GM11168 (cell line): ENCODE measurements around the gene NEUROG2.

Experiments used
- in situ Hi-C: fragments of 300-500 bp; cut with MboI; formaldehyde crosslinking; loops from one replicate; pipeline ENCODE4 v1.12.0; 2022; ENCODE audit warnings: low sequenced_read_pairs; ENCODE audit not compliant: unreplicated experiment

NEUROG2 gene

DNA sequence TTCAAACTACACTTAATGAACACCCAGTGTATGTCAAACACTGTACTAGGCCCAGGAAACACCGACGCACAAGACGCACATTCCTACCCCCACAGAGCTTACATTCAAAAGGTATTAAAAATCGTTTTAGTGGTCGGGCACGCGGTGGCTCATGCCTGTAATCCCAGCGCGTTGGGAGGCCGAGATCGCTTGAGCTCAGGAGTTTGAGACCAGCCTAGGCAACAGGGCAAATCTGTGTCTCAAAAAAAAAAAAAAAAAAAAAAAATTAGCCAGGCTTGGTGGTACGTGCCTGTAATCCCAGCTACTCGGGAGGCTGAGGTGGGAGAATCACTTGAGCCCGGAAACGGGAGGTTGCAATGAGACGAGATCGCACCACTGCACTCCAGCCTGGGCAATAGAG, 6.5 kb upstream of the NEUROG2 start:
- in situ Hi-C loops: loop anchor here (5.0 to 10.0 kb wide), 2 partner anchors 190 to 408 kb away; no protein-coding TSS in a partner anchor

DNA sequence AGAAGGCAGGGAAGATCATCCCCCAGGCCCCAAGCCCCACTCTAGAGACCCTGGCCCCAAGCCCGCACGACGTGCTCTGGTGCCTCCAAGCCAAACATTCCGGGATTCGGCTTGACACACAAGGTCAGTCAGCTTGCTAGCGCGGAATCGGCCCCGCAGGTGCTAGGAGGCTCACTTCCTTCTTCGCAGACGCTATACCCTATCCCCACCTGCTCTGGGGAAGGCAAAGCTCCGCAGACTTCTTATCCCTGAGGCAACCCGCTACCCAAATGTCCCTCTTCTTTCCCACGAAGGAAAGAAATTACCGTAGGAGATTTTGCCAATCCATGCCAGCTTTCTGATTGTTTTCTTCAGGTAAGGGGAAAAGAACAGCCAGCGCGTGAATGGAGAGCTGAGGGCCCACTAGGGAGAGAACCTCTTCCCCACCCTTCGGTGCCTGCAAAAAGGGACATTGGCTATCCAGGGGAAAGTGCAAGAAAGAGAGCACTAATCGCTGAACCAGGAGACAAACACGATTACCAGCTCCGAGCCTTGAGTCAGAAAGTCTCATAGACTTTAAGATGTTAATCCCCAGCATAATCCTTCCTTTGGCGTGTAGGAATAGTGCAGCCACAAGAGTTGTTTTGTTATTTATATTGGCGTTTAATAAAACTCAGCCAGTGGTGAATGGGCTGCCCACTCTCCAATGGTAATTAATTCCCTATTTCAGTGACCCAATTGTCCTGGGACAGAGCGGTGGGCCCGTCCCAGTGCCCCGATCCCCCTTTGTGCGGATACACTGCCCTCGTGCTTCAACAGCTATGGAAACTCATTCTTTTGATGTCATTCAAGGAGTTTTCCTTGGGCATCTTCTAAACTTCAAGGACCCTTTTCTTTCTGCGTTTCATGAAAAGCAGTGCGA, 5.4 kb upstream of the NEUROG2 start:
- in situ Hi-C loops: loop anchor here (5.0 to 10.0 kb wide), 2 partner anchors 189 to 407 kb away; no protein-coding TSS in a partner anchor

DNA sequence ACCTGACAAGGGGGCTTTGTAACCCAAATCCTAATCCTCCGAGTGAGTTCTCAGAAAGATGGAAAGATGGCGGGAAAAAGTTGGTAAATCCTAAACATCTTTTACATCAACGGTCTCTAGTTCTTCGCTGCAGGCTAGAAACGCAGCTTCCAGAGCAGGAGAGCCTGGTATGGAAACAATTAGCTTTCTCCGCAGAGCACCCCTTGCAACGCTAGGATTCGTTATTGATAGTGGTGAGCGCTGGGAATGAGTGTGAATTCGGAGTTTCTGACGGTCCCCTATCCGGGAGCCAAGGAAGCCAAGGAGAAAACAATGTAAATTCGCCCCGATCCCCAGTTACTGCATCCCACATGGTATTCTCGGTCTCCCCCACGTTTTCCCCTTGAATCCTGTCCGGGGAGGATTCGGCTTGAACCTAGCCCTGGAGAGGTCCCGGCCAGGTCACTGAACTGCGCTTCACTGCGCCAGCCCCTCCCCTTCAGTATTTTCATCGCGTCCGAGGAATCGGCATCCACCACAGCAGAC, 4.7 kb upstream of the NEUROG2 start:
- in situ Hi-C loops: loop anchor here (5.0 to 10.0 kb wide), 2 partner anchors 188 to 406 kb away; no protein-coding TSS in a partner anchor

DNA sequence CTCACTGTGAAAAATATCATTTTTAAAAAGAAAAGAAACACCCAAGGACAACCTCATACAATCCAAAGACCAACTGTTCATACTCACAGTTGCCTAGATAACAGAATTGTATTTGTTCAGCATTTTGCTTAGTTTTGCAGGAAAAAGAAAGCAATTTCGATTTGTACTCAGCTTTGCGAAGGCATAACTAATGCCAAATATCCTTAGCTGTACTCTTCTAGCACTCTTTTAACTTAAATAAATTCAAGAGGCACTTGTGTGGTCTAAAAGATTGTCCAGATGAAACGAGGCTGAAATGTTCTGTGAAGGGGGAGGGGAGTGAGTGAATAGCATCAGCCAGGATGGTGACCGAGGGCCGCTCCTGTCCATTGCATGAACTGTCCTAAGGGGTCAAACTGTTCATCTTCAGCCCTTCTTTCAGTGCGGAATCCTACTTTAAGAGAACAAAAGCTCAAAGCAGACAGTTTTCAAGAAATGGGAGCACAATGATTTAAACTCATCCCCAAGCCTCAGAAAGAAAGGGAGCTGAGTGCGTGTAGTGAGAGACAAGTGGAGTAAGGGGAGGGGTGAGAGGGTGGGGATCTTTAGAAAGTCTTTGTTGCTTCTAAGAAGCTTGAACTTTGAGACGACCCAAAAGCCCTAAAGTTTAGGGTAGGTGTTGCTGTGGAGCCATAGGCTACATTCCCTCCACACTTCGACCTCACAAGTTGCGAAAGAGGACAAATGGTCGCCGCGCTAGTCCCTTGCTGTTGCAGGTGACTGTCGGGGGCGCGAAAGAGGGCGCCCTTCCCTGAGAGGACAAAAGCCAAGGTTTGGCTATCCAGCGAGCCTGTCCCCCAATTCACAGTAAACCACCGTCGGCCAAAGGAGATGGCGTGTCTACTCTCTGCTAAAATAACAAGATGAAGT, 4.0 kb upstream of the NEUROG2 start:
- in situ Hi-C loops: loop anchor here (5.0 to 10.0 kb wide), 2 partner anchors 188 to 405 kb away; no protein-coding TSS in a partner anchor

DNA sequence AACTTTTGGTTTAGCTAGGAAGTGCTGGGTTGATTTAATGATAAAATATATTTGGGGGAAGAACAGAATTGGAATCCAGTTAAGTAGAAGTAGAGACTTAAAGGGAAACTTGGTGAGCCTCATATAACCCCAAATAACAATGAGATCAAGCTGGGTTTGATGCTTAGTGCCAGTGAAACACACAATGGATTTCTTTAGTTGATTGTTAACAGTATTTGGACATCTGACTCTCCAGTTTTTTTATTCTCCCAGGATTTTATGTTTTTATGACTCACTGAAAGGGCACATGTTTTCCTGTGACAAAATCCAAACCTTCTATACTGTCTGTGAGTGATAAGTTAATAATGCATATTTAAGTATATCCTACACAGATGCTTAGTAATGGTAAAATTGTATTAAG, 2.7 kb upstream of the NEUROG2 start:
- in situ Hi-C loops: no loop called here

DNA sequence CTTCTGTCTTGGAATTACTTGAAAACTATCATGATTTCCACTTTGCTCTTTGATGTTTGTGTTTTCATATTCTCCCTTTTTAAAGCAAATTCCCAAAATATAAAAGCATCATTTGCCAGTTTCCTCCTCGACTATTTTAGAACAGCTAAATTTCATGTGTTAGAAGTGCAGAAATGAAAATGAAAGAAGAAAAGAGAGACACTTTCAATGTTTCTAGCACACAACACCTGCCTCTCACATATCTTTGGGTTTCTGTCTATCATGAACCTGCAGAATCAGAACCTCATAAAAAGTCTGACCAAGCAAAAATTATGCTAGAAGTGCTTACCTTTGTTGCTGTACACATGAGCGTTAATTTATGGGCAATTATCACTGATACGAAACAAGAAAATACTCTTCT, 1.9 kb upstream of the NEUROG2 start:
- in situ Hi-C loops: no loop called here

DNA sequence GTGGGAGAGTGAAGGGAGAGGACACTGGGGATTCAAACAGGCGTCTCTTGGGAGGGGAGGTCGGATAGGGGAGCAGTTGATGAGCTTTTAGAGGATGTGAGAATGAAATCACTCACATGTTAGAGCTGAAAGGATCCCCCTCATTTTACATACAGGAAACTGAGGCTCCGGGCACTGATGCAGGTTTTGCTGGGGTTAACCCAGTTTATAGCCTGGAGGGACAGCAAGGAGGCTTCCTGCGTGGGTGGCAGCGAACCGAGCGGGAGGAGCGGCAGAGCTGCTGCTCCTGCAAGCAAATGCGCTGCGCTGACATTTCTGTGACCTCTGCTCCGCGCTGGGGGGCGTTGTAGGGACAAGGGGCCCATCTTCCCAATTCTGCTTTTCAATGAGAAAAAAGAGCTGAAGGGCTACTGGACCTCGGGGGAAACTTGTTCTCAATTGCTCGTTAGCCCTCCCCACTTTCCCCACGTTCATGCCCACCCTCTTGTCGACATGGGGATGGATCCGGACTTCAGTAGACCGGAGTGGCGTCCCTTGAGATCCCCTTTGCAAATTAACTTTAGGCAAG, 1.2 kb upstream of the NEUROG2 start:
- in situ Hi-C loops: no loop called here

DNA sequence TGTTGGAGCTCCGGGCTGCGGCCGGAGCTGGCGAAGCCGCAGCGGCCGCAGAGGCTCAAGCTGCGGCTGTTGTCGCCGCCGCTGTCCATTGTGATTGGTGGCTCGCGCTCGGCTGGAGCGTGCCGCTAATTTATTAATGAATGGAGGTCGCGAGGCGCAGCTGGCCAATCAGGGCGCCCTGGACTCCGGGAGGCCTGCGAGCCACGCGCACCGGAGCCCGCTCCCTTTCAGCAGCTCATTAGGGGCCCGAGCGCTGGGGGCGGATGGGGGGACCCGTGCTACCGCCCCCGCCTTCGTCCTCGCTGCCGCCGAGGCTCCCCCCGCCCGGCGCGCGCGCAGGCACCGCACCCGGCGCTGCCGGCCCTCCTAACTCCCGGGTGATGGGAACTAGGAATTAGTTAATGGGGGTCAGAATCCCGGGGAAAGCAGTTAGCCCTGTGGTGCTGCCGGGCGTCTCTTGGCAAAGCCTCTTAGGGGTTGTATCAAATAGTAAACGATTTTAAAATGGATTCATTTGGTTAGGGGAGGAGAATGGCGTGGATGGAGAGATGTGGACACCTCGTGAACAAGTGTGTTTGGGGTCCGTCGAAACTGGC, 589 bp upstream of the NEUROG2 start:
- in situ Hi-C loops: no loop called here

DNA sequence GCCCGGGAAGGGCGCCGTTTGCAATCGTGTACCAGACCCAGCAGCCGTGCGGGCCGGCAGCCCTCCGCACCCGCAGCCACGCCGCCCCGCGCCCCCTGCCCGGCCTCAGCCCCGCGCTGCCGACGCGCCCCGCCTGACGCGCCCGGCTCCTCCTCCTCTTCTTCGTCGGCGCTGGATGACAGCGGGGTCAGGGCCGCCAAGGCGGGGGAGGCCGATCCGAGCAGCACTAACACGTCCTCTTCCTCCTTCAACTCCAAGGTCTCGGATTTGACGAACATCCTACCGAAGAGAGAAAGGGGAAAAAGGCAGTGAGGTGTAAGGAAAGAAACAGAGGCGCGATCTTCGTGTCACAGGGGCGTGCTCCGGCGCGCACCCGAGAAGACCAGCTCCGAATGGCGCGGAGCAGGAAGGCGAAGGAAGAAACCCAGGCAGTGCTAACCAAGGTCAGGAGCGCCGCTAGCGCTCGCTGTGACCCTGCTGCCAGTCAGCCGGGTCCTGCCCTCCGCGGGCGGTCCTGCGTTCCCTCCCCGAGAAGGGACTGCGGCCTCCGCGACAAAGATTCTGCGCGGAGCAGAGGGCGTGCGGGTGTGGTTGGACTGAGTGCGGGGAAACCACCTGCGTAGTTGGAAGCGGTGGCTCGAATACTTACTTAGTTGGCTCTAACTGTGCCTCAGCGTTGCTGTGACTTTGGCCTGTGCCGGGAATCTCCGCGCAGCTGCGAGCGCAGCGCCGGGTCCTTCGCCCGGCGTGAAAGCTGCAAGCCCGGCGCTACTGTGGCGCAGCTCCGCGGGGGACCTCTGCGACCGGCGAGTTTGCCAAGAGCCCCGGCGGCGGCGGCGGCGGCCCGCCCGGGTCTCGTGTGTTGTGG, 548 bp downstream of the NEUROG2 start:
- in situ Hi-C loops: no loop called here

DNA sequence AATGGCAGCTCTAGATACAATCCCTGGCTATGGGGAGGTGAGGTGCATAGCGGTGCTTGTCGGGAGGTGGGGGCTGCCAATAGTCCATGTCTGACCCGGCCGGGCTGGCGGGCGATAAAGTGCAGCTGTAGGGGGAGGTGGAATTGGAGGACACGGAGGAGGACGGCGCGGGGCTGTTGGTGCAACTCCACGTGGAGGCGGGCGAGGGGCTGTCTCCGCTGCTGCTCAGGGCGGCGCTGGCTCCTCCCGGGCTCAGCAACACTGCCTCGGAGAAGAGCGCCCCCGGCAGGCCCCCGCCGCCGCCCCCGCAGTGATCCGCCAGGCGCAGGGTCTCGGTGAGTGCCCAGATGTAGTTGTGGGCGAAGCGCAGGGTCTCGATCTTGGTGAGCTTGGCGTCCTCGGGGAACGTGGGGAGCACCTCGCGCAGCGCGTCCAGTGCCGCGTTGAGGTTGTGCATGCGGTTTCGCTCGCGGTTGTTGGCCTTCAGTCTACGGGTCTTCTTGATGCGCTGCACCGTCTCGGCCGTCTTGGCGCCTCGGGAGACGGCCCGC, 1.3 kb downstream of the NEUROG2 start:
- in situ Hi-C loops: no loop called here

DNA sequence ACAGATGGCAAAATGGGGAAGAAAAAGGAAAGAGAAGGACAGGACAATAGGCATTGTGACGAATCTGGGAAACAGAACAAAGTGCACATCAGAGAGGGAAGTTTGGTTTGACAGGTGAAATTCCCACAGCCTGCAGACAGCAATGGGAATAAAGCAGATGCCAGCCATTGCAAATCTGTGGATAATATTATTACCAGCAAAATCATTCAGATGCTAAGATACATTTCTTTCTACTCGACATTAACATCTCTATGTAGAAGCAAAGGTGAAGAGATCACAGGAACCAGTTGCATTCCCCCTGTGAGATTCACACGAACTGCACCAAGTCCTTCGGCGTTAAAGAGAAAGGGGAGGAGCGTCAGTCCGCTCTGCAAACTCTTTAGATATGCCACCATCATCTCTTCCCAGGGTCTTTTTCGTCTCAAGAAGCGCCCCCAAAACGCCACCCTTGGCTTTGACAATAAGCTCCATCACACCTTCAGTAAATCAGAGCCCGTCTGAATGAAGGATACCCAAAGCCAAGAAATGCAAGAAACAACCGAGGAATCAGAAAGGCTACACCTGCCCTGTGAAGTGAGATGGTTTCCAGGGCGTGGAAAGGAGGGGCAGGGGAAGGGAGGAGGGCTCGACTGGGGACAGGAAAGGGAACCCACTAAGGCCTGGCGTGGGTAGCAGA, 1.9 kb downstream of the NEUROG2 start:
- in situ Hi-C loops: no loop called here

DNA sequence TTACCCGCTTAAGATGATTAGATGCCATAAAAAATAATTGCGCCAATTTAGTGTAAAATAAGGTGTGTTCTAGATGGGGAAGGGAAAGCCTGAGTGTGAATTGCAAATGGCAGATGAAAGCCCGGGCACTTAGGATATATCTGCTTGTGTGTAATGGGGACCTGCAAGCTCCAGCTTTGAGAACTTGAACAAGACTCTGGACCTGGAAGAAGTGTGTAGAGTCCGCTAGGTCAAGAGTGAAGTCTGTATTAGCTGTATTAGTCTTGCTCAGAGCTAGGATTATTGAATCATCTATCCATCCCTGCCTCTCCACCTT, 4.2 kb downstream of the NEUROG2 start:
- in situ Hi-C loops: no loop called here

DNA sequence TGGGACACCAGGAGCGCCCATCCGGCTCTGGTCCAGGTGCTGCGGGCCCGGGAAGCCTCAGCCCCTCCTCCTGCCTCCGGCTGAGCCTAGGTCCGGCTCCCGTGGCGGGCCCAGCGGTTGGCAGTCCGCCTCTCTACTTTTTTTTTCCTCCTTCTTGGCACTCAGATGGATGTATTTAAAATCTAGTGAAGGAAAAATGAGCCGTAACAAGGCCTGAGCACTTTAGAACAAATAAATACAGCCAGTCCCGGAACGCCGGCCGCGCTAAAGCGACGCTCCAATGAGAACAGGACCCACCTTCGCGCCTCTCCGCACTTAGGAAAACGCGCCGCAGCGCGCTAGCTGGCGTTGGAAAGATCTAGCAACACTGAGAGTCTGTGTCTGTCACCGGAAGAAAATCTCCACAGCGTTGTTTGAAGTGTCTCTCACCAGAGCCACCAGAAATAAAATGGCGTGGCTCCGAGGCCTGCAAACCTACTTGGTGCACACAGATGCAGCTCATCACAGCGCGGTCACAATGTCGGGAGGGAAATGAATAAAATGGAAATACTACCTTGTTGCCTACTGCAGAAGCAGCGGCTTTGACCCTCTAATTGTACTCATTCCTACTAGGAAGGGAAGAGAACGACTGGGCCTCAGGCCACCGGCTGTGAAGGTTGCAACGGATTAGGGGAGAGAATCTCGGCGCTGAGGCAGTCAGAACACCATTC, 4.7 kb downstream of the NEUROG2 start:
- in situ Hi-C loops: no loop called here

DNA sequence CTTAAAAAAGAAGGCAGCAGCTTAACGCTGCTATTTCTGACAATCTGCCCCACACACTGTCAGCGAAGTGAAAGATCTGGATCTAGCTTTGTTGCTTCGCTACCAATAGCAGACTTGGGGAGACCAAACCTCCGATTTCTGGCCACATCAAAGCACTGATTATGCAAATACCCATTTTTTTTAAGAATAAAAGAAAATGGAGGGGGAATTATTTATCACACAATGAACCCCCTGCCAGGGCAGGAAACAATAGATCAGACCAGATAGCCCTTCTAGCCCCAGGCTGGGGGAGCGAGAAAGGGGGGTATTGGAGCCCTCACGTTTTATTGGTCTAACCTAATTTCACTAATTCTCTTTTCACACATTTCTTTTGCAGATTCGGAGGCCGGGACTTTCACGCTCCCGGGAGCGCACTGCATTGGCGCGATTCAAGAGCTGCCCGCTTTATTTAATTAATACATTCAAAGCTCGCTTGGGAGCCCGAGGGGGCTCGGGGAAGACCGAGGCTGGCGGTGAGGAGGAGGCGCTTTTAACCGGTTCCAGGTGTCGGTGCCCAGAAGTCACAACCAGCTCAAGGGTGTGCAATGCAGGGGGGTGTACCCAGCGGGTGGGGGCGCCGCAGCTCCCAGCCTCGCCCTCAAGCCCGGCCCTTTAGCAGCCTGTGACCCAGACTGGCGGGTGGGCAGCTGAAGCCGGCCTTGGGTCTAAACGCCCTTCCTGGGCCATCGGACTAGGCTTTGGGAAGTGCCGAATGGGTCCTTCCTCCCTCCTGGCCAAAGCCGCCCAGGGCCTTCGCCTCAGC, 5.5 kb downstream of the NEUROG2 start:
- in situ Hi-C loops: no loop called here

DNA sequence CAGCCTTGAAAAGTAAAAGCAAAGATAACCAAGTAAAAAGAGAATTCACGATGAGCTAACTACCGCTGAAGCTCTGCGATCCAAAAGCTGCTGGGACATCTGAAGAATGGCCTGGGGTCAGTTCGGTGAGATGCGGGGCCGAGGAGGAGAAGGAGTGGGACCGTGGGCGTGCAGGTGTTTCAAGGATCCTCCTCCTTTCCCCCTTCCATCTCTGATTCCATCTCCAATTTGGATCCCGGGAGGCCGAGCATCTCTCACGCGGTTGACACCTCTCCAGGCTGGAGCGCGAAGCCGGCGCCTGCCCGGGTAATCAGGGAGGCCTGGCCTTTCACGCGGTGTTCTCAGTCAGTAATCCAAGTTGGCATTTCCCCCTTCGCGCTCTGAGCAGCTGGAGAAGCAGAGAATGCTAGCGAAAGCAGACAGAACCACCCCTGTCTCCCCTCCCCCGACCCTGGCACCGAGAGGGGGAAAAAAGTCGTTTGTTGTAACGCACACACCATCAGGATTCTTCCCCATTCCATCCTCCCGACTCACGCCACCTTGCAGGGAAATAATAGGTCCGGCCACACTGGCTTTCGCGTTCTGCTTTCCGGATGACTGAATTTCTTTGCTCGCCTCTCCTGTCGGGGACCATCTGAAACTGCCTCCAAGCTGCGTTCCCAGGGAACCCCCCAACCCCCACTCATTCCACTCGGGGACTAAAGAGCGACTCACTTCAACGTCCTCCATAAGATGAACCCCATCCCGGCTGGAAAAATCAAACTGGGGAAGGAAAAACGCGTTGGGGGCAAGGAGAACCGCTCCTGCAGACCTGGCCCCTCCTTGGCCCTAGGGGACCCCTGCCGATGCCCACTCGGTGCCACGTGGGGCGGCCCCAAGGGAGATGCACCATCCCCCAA, 6.5 kb downstream of the NEUROG2 start:
- in situ Hi-C loops: no loop called here

DNA sequence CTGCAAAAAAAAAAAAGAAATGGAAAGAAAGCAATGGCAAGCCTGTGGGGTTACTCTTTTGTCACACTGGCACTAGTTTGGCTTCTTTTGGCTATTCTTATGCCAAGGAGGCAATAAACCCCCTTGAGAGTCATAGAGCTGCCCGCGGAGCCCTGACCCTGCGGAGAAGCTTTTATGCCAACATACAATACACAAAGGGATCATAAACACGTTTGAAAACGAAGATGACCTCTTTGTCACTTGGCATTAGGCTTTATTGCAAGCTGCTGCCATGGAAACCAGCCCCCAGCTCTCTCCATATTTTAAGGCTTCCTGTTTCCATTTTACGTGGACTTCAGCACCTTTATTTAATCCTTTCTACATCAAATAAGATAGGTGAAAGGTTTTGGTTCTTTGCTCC, 7.6 kb downstream of the NEUROG2 start:
- in situ Hi-C loops: no loop called here
